Measurements from ENCODE around the gene PTPRG.

PTPRG gene

DNA sequence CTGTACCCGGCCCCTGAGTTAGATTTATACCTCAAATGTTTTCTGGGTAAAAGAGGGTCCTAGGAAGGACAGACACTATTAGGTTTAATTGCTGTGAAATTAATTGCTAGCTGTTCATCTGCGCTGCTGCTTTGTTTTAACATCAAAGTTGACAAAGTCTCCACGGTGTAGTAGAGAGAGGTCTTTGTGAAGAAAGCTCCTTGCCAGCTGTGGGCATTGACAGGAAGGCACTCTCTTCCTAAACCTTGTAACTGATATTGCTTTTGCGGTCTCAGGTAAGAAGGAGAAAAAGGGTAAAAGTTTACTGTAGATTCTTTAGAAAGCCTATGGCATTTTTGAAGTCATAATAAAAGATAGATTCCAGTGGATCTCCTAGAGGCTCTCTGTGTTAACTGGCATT, 68.1 kb downstream of the PTPRG start:
- H3K4me3 ChIP-seq (ENCODE audit: low read depth, low read length): no peak overlapping the region
- H3K36me3 ChIP-seq (ENCODE audit: control insufficient read depth, insufficient read depth, low read length): no peaks in the 10 kb centered on the region
- no peaks in the 10 kb centered on the region for H3K27me3 ChIP-seq (ENCODE audit: control insufficient read depth, insufficient read depth, low read length)
- no peak overlapping the region for H3K9ac ChIP-seq (ENCODE audit: low read depth, low read length)
- H3K9me3 ChIP-seq (ENCODE audit: control insufficient read depth, insufficient read depth, low read length): no peaks in the 10 kb centered on the region
- H3K4me1 ChIP-seq (ENCODE audit: control insufficient read depth, insufficient read depth, low read length): peaks cover 23% of the 10 kb centered on the region

DNA sequence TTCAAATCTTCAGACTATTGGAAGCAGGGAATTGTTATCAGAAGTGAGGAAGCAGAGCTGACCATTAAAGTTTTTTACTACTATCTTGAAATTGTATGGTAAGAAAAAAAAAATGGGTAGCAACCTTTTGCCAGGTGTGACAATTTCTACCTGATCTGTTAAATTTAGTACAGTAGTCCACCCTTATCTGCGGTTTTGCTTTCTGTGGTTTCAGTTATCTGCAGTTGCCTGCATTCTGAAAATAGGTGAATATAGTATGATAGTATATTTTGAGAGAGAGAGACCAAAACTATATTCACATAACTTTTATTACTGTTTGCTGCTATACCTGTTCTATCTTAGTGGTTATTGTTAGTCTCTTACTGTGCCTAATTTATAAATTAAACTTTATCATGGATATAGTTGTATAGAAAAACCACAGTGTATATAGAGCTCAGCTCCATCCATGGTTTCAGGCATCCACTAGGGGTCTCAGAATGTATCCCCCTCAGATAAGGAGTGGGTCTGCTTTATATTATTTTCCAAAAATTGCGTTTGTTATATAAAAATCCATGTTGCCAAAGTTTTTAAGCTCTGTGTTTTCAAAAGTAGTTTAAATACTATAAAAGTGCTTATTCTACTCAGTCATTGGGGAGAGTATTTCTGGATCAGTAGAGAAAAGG, 69.9 kb downstream of the PTPRG start:
- Histone ChIP-seq H3K4me3 (ENCODE audit: low read depth, low read length) (no peak overlapping the region), H3K27me3 (ENCODE audit: control insufficient read depth, insufficient read depth, low read length) (no peaks in the 10 kb centered on the region), H3K9me3 (ENCODE audit: control insufficient read depth, insufficient read depth, low read length) (no peaks in the 10 kb centered on the region), H3K4me1 (ENCODE audit: control insufficient read depth, insufficient read depth, low read length) (peaks cover 17% of the 10 kb centered on the region), H3K9ac (ENCODE audit: low read depth, low read length) (no peak overlapping the region), H3K36me3 (ENCODE audit: control insufficient read depth, insufficient read depth, low read length) (no peaks in the 10 kb centered on the region)

DNA sequence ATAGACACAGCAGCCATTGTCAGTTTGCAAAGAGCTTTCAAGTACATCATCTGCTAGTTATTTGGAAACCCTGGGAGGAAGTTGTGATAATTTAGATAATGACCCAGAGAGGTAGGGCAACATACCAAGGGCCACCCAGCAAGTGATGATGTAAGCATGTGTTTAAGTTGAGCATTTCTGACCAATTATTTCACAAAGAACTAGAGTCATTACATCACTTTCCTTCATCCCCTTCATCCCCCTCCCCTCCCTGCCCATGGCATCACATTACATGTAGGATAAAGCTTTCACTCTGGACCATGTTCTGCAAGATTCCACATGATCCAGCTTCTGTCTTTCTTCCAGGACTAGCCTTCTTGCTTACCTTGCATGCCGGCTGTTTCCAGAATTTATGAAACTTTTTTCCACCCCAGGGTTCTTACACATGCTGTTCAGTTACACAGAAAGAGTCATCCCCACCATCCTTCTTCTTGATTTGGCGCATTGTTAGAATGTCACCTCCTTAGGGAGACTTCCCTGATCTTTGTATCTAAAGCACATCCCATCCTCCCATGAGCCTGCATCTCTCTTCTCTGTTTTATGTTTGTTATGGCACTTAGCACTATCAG, 71.3 kb downstream of the PTPRG start:
- Histone ChIP-seq H3K27me3 (ENCODE audit: control insufficient read depth, insufficient read depth, low read length) (no peaks in the 10 kb centered on the region), H3K36me3 (ENCODE audit: control insufficient read depth, insufficient read depth, low read length) (no peaks in the 10 kb centered on the region), H3K9ac (ENCODE audit: low read depth, low read length) (no peak overlapping the region), H3K4me1 (ENCODE audit: control insufficient read depth, insufficient read depth, low read length) (peaks cover 6% of the 10 kb centered on the region), H3K4me3 (ENCODE audit: low read depth, low read length) (no peak overlapping the region), H3K9me3 (ENCODE audit: control insufficient read depth, insufficient read depth, low read length) (no peaks in the 10 kb centered on the region)

DNA sequence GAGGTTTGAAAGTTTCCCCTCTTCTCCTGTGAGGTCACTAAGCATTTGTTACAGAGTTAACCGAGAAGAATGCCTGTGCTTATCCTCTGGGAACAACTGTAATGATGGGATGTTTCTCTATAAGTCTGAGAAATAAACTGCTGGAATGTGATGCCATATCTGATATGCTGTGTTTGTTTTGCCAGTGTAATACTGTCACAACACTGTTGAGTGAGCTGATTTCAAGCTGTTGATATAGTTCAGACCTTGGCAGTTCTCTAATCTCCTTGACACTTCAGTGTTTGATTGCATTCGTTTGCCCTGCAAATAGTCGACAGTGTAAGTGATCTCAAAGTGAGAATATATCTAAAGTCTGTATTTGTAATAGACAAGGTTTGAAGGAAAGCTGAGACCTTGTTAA, 73.3 kb downstream of the PTPRG start:
- H3K36me3 ChIP-seq (ENCODE audit: control insufficient read depth, insufficient read depth, low read length): no peaks in the 10 kb centered on the region
- no peak overlapping the region for H3K9ac ChIP-seq (ENCODE audit: low read depth, low read length)
- no peaks in the 10 kb centered on the region for H3K9me3 ChIP-seq (ENCODE audit: control insufficient read depth, insufficient read depth, low read length)
- no peaks in the 10 kb centered on the region for H3K4me1 ChIP-seq (ENCODE audit: control insufficient read depth, insufficient read depth, low read length)
- H3K4me3 ChIP-seq (ENCODE audit: low read depth, low read length): no peak overlapping the region
- no peaks in the 10 kb centered on the region for H3K27me3 ChIP-seq (ENCODE audit: control insufficient read depth, insufficient read depth, low read length)

DNA sequence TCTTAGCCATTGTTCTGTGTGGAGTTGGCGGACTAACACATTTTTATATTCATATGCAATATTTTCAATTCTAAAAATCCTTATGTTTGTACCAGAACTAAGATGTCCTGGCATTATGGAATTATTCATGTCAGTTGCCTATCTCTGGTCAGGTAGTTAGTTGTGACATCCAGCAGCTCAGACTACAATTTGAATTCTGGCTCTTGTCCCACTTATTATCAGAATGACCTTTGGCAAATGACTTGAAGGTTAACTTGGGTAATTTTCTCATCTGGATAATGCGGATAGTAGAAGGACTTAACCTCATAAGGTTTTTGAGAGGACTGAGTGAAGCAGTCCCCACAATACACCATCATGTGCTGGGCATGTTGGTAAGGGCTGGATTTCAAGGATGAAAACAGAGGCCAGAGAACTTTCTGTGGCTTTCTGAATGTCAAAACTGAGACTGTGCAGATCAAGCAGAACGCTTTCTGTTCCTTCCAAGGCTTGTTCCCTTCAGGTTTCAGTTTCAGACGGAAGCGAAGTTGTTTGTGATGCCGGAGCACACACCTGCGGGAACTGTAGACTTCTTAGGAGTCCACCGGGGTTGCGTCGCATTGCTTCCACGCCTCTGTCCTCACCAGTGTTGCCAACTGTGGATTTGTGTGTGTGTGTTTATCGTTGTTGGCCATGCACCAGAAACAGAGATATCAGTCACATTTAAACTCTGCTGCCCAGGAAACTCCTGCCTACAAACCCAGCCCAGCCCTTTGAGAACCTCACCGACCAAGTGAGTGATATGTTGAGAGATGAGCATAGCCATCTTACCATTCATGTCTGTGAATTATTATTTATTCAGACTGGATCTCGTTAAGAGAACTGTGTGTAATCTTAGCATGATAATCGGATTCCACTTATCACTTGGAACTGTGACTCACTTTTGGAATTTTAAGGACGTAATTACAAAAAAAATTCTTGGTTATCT, 76.0 kb downstream of the PTPRG start:
- H3K4me3 ChIP-seq (ENCODE audit: low read depth, low read length): no peak overlapping the region
- no peaks in the 10 kb centered on the region for H3K9me3 ChIP-seq (ENCODE audit: control insufficient read depth, insufficient read depth, low read length)
- no peak overlapping the region for H3K9ac ChIP-seq (ENCODE audit: low read depth, low read length)
- H3K4me1 ChIP-seq (ENCODE audit: control insufficient read depth, insufficient read depth, low read length): peaks cover 4% of the 10 kb centered on the region
- H3K36me3 ChIP-seq (ENCODE audit: control insufficient read depth, insufficient read depth, low read length): no peaks in the 10 kb centered on the region
- H3K27me3 ChIP-seq (ENCODE audit: control insufficient read depth, insufficient read depth, low read length): no peaks in the 10 kb centered on the region

DNA sequence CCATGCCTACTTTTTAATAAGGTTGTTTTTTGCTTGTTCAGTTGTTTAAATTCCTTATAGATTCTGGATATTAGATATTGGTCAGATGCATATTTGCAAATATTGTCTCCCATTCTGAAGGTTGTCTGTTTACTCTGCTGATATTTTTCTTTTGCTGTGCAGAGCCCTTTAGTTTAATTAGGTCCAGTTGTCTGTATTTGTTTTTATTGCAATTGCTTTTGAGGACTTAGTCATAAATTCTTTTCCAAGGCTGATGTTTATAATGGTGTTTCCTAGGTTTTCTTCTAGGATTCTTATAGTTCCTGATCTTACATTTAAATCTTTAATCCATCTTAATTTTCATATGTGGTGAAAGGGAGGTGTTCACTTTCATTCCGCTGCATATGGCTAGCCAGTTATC, 77.4 kb downstream of the PTPRG start:
- H3K9me3 ChIP-seq (ENCODE audit: control insufficient read depth, insufficient read depth, low read length): no peaks in the 10 kb centered on the region
- H3K27me3 ChIP-seq (ENCODE audit: control insufficient read depth, insufficient read depth, low read length): no peaks in the 10 kb centered on the region
- H3K4me1 ChIP-seq (ENCODE audit: control insufficient read depth, insufficient read depth, low read length): peaks cover 4% of the 10 kb centered on the region
- H3K36me3 ChIP-seq (ENCODE audit: control insufficient read depth, insufficient read depth, low read length): no peaks in the 10 kb centered on the region
- no peak overlapping the region for H3K4me3 ChIP-seq (ENCODE audit: low read depth, low read length)
- no peak overlapping the region for H3K9ac ChIP-seq (ENCODE audit: low read depth, low read length)

DNA sequence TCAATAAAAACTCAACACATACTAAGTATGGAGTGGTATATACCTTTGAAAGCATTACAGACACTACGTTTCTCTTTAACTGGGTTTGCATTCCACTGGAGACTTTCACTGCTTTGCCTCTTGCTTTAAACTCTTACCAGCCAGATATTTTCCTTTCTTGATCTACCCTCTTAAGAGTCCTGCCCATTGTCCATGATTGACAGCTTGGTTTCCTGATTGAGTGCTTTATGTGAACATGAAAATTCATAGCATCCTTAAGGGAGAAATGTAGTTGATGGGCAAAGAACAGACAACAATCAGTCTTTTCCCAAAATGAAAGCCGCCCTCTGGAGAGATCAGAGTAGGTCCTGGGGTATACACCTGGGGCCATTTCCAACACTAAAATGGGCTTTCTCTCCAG, 78.6 kb downstream of the PTPRG start:
- H3K9ac ChIP-seq (ENCODE audit: low read depth, low read length): no peak overlapping the region
- H3K36me3 ChIP-seq (ENCODE audit: control insufficient read depth, insufficient read depth, low read length): no peaks in the 10 kb centered on the region
- H3K9me3 ChIP-seq (ENCODE audit: control insufficient read depth, insufficient read depth, low read length): no peaks in the 10 kb centered on the region
- H3K4me3 ChIP-seq (ENCODE audit: low read depth, low read length): no peak overlapping the region
- H3K27me3 ChIP-seq (ENCODE audit: control insufficient read depth, insufficient read depth, low read length): no peaks in the 10 kb centered on the region
- H3K4me1 ChIP-seq (ENCODE audit: control insufficient read depth, insufficient read depth, low read length): peaks cover 4% of the 10 kb centered on the region

DNA sequence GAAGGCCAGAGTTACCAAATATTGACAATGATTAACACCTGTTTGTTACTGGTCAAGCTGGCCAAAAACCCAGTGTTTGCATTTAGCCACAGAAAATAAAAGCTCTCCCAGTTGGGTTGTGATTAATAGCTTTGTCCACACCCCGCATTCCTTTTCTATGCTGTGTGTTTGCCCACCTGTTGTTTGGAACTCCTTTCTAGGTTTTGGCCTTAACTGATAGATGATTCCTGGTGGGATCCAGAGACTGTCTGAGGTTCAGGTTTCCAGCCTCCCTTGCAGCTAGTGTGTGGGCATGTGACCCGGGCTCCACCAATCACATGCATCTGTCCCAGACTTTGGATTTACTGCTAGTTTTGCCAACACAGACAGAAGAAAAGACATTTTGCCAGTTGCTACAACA, 83.8 kb downstream of the PTPRG start:
- Histone ChIP-seq H3K27me3 (ENCODE audit: control insufficient read depth, insufficient read depth, low read length) (no peaks in the 10 kb centered on the region), H3K4me3 (ENCODE audit: low read depth, low read length) (no peak overlapping the region), H3K9ac (ENCODE audit: low read depth, low read length) (no peak overlapping the region)

DNA sequence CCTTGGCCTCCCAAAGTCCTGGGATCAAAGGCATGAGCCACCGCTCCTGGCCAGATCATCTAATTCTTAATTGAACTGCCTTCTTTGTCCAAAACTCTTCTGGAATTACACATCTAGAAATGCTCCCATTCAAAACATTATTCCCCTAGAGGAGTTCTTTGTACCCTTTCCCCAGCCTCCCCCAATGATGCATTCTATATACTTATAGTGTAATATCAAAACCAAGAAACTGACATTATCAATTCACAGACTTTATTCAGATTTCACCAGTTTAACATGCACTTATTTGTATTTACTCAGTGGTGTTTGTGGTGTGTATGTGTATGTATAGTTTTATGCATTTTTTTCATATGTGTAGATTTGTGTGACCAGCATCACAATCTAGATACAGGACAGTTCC, 85.0 kb downstream of the PTPRG start:
- H3K36me3 ChIP-seq (ENCODE audit: control insufficient read depth, insufficient read depth, low read length): no peaks in the 10 kb centered on the region
- H3K4me3 ChIP-seq (ENCODE audit: low read depth, low read length): no peak overlapping the region
- H3K9ac ChIP-seq (ENCODE audit: low read depth, low read length): no peak overlapping the region
- no peaks in the 10 kb centered on the region for H3K9me3 ChIP-seq (ENCODE audit: control insufficient read depth, insufficient read depth, low read length)
- H3K4me1 ChIP-seq (ENCODE audit: control insufficient read depth, insufficient read depth, low read length): no peaks in the 10 kb centered on the region
- H3K27me3 ChIP-seq (ENCODE audit: control insufficient read depth, insufficient read depth, low read length): no peaks in the 10 kb centered on the region

More for the DNA sequence above, 83.8 kb downstream of the PTPRG start:
- H3K36me3 ChIP-seq (ENCODE audit: control insufficient read depth, insufficient read depth, low read length): no peaks in the 10 kb centered on the region
- peaks cover 3% of the 10 kb centered on the region for H3K4me1 ChIP-seq (ENCODE audit: control insufficient read depth, insufficient read depth, low read length)
- H3K9me3 ChIP-seq (ENCODE audit: control insufficient read depth, insufficient read depth, low read length): no peaks in the 10 kb centered on the region

DNA sequence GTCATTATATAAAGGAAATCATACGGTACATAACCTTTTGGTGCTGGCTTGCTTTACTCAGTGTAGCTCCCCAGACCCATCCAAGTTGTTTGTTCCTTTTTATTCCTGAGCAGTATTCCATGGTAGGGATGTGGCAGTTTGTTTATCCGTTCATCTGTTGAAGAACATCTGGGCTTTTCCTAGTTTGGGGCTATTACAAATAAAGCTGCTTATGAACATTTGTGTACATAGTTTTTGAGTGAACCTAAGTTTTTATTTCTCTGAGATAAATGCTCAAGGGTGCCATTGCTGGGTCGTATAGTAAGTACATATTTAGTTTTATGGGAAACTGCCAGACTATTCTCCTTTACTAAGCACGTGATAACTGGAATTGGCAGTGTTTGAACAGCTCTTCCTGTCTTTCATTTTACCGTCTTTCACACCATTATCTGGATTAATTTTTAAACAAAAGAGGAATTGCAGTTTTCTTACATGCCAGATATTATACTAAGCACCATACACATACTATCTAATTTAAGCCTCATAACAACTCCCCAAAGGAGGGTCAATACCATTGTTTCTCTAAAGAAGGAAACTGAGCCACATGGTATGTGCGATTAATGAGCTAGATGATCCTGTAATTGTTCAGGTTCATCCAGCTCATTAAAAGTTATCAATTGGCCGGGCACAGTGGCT, 85.6 kb downstream of the PTPRG start:
- no peaks in the 10 kb centered on the region for H3K9me3 ChIP-seq (ENCODE audit: control insufficient read depth, insufficient read depth, low read length)
- H3K27me3 ChIP-seq (ENCODE audit: control insufficient read depth, insufficient read depth, low read length): no peaks in the 10 kb centered on the region
- H3K4me1 ChIP-seq (ENCODE audit: control insufficient read depth, insufficient read depth, low read length): no peaks in the 10 kb centered on the region
- H3K4me3 ChIP-seq (ENCODE audit: low read depth, low read length): no peak overlapping the region
- no peaks in the 10 kb centered on the region for H3K36me3 ChIP-seq (ENCODE audit: control insufficient read depth, insufficient read depth, low read length)
- H3K9ac ChIP-seq (ENCODE audit: low read depth, low read length): no peak overlapping the region

DNA sequence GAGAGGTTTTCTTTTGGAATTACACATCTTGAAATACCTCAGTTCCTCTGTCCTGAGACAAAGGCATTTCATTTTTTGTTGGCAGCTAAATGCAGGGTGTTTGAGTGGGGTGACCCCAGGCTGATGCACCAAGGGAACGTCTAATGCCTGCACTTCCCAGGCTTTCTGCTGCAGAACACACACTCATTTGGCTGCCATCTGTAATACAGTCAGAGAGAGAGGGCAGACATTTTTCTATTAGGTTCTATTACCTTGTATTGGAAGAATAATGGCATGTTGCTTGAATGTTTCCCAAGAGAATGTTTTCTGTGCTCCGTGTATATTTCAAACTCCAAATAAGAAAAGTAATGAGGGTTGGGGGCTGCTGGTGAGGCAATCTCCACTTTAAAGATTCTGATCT, 87.1 kb downstream of the PTPRG start:
- no peak overlapping the region for H3K9ac ChIP-seq (ENCODE audit: low read depth, low read length)
- no peak overlapping the region for H3K4me3 ChIP-seq (ENCODE audit: low read depth, low read length)

More for the DNA sequence above, 87.1 kb downstream of the PTPRG start:
- no peaks in the 10 kb centered on the region for H3K9me3 ChIP-seq (ENCODE audit: control insufficient read depth, insufficient read depth, low read length)
- H3K4me1 ChIP-seq (ENCODE audit: control insufficient read depth, insufficient read depth, low read length): no peaks in the 10 kb centered on the region
- H3K27me3 ChIP-seq (ENCODE audit: control insufficient read depth, insufficient read depth, low read length): no peaks in the 10 kb centered on the region
- H3K36me3 ChIP-seq (ENCODE audit: control insufficient read depth, insufficient read depth, low read length): no peaks in the 10 kb centered on the region
